ENCODE data around the gene SIMC1.

Gene SIMC1

GRCh38 chr5:176388003-176388443 lies 149.8 kb downstream of the SIMC1 start:
- no peak for DNase-seq (ENCODE audit: low read depth)
- no peak for TF ChIP-seq CTCF (IDR thresholded peaks at IDR 0.05; ENCODE audit: control insufficient read depth, extremely low read depth, insufficient read depth)
- H3K4me3 ChIP-seq (ENCODE audit: low read depth, low read length): peak overlapping the region; percentile 94

GRCh38 chr5:176388444-176389134 lies 150.4 kb downstream of the SIMC1 start, which contains the start of the genes HIGD2A and NOP16:
TSS of gene HIGD2A (plus strand) at chr5:176388751. CDS start at chr5:176388820, 69 bp downstream.
TSS of gene NOP16 (minus strand) at chr5:176388598. CDS start at chr5:176388539, 59 bp downstream.
- DNase-seq (ENCODE audit: low read depth): peak; percentile 97
- no peak for TF ChIP-seq CTCF (IDR thresholded peaks at IDR 0.05; ENCODE audit: control insufficient read depth, extremely low read depth, insufficient read depth)
- H3K4me3 ChIP-seq (ENCODE audit: low read depth, low read length): peak within 1 kb of the TSS; percentile 94

- DNase-seq (ENCODE audit: low read depth): no peak
- no peak for TF ChIP-seq CTCF (IDR thresholded peaks at IDR 0.05; ENCODE audit: control insufficient read depth, extremely low read depth, insufficient read depth)
- H3K4me3 ChIP-seq (ENCODE audit: low read depth, low read length): peak overlapping the region; percentile 94
Measured at GRCh38 chr5:176389135-176390123, 151.2 kb downstream of the SIMC1 start.

- no peak for TF ChIP-seq CTCF (IDR thresholded peaks at IDR 0.05; ENCODE audit: control insufficient read depth, extremely low read depth, insufficient read depth)
- no peak for DNase-seq (ENCODE audit: low read depth)
- H3K4me3 ChIP-seq (ENCODE audit: low read depth, low read length): no peak overlapping the region
Measured at GRCh38 chr5:176391479-176391878, 153.3 kb downstream of the SIMC1 start.

GRCh38 chr5:176391999-176392398 lies 153.8 kb downstream of the SIMC1 start:
- no peak for TF ChIP-seq CTCF (IDR thresholded peaks at IDR 0.05; ENCODE audit: control insufficient read depth, extremely low read depth, insufficient read depth)
- DNase-seq (ENCODE audit: low read depth): no peak
- no peak overlapping the region for H3K4me3 ChIP-seq (ENCODE audit: low read depth, low read length)

GRCh38 chr5:176392526-176392925 lies 154.3 kb downstream of the SIMC1 start:
- no peak for DNase-seq (ENCODE audit: low read depth)
- no peak for TF ChIP-seq CTCF (IDR thresholded peaks at IDR 0.05; ENCODE audit: control insufficient read depth, extremely low read depth, insufficient read depth)
- H3K4me3 ChIP-seq (ENCODE audit: low read depth, low read length): no peak overlapping the region
